SU-DHL-6 (cell line): ENCODE results near the gene BAIAP2L2.

ENCODE experiments used
- EZH2phosphoT487 ChIP-seq: fragments of 200-600 bp; sonication (generic), shearing (Covaris generic); conservative IDR thresholded peaks from 2 replicates; pipeline ENCODE4 v1.6.1; 2018; ENCODE audit warnings: mild to moderate bottlenecking, antibody characterized with exemption, low read length, moderate library complexity, mixed read lengths
- TF ChIP-seq, protein P1 (sequence below): fragments of 200-600 bp; sonication (generic); IDR thresholded peaks from one replicate; pipeline ENCODE4 v1.5.1; 2017; ENCODE audit warnings: antibody characterized with exemption, mild to moderate bottlenecking, low read length, moderate library complexity; ENCODE audit not compliant: insufficient read depth, poor library complexity, severe bottlenecking

DNA sequence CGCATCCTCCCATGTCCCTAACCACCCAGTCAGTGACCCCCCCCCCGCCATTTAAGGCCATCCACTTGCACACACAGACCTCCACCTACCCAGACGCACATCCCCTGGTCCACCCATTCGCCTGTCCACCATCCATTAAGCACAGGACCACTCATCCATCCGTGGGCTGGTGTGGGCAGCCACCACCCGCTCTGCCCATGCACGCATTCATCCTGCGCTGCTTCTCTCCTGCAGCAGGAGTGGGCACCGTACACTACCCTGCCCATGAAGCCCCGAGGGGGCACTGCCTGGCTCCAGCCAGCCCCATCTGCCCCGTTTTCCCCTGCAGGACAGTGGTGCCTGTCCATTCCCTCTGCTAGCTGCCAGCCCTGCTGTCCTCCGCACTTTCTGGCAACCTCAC is 22.6 kb downstream of the BAIAP2L2 start:
- TF ChIP-seq, protein P1, sequence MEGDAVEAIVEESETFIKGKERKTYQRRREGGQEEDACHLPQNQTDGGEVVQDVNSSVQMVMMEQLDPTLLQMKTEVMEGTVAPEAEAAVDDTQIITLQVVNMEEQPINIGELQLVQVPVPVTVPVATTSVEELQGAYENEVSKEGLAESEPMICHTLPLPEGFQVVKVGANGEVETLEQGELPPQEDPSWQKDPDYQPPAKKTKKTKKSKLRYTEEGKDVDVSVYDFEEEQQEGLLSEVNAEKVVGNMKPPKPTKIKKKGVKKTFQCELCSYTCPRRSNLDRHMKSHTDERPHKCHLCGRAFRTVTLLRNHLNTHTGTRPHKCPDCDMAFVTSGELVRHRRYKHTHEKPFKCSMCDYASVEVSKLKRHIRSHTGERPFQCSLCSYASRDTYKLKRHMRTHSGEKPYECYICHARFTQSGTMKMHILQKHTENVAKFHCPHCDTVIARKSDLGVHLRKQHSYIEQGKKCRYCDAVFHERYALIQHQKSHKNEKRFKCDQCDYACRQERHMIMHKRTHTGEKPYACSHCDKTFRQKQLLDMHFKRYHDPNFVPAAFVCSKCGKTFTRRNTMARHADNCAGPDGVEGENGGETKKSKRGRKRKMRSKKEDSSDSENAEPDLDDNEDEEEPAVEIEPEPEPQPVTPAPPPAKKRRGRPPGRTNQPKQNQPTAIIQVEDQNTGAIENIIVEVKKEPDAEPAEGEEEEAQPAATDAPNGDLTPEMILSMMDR: no peak
- no peak for TF ChIP-seq EZH2phosphoT487
